HepG2 (cell line): Measurements from ENCODE around the gene AMN.

ENCODE experiments used
- FOSL1 ChIP-seq: sonication (generic); formaldehyde crosslinking; IDR thresholded peaks from 2 replicates; pipeline ENCODE4 v1.9.0; 2021; ENCODE audit warnings: missing genetic modification reagents, borderline replicate concordance
- NFIC ChIP-seq: IDR thresholded peaks from 2 replicates; pipeline ENCODE4 v1.6.1; 2012; ENCODE audit warnings: mild to moderate bottlenecking, low read length, inconsistent platforms
- POLR2A ChIP-seq, 2 experiments: IDR thresholded peaks; 2 replicates each; pipeline ENCODE4 v1.6.1; 2011; ENCODE audit warnings: low read depth in 2 of 2, low read length in 2 of 2, mild to moderate bottlenecking in 1 of 2, moderate library complexity in 1 of 2; ENCODE audit not compliant: insufficient read depth in 1 of 2
- REST ChIP-seq, 2 experiments: IDR thresholded peaks; 2 replicates each; pipeline ENCODE4 v1.6.1; 2011 to 2012; ENCODE audit warnings: low read length in 2 of 2, borderline replicate concordance in 1 of 2, low read depth in 1 of 2, mild to moderate bottlenecking in 1 of 2, moderate library complexity in 1 of 2
- RFX1 ChIP-seq: fragments of 450-650 bp; IDR thresholded peaks from 2 replicates; pipeline ENCODE4 v1.6.1; 2017
- RXRA ChIP-seq: sonication (generic); formaldehyde crosslinking; IDR thresholded peaks from 2 replicates; pipeline ENCODE4 v1.5.1; 2020; ENCODE audit warnings: missing genetic modification reagents
- ZNF12 ChIP-seq: sonication (generic); formaldehyde crosslinking; IDR thresholded peaks from 2 replicates; pipeline ENCODE4 v1.5.0; 2020; ENCODE audit warnings: missing genetic modification reagents
- ZNF263 ChIP-seq: sonication (generic); formaldehyde crosslinking; IDR thresholded peaks from 2 replicates; pipeline ENCODE4 v1.4.0; 2020; ENCODE audit warnings: missing genetic modification reagents
- ZNF616 ChIP-seq: sonication (generic); formaldehyde crosslinking; IDR thresholded peaks from 2 replicates; pipeline ENCODE4 v1.5.0; 2020; ENCODE audit warnings: low read depth, mild to moderate bottlenecking, missing genetic modification reagents
- ZNF639 ChIP-seq: conservative IDR thresholded peaks from 2 replicates; pipeline ENCODE4 v1.6.1; 2018; ENCODE audit warnings: missing genetic modification reagents
- ZSCAN12 ChIP-seq: sonication (generic); formaldehyde crosslinking; IDR thresholded peaks from 2 replicates; pipeline ENCODE4 v1.9.0; 2021; ENCODE audit warnings: mild to moderate bottlenecking, missing genetic modification reagents
- TF ChIP-seq, protein P1 (sequence below): IDR thresholded peaks from 2 replicates; pipeline ENCODE4 v1.6.1; 2012; ENCODE audit warnings: inconsistent platforms
- TF ChIP-seq, protein P2 (sequence below): sonication (generic); formaldehyde crosslinking; IDR thresholded peaks from 2 replicates; pipeline ENCODE4 v1.8.1; 2023; ENCODE audit warnings: mild to moderate bottlenecking, inconsistent platforms, moderate library complexity, missing genetic modification reagents, borderline replicate concordance
- TF ChIP-seq, protein P3 (sequence below): sonication (generic); formaldehyde crosslinking; IDR thresholded peaks from 2 replicates; pipeline ENCODE4 v1.9.0; 2022; ENCODE audit warnings: low read depth, missing genetic modification reagents

- TF ChIP-seq NFIC = no peak
- no peak for TF ChIP-seq POLR2A (IDR thresholded peaks at IDR 0.05; ENCODE audit: insufficient read depth in 1 of 2, low read depth in 2 of 2, low read length in 2 of 2)
- TF ChIP-seq, protein P1, sequence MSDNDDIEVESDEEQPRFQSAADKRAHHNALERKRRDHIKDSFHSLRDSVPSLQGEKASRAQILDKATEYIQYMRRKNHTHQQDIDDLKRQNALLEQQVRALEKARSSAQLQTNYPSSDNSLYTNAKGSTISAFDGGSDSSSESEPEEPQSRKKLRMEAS = no peak
- no peak for TF ChIP-seq FOSL1 (CRISPR knock-in tag)
- TF ChIP-seq RFX1 = no peak
- no peak for TF ChIP-seq ZNF639 (CRISPR knock-in tag)
- TF ChIP-seq ZNF263 (CRISPR knock-in tag) = no peak
- TF ChIP-seq ZSCAN12 = no peak
- no peak for TF ChIP-seq RXRA (CRISPR knock-in tag)
- TF ChIP-seq ZNF12 (CRISPR knock-in tag) = no peak
- TF ChIP-seq, protein P2, sequence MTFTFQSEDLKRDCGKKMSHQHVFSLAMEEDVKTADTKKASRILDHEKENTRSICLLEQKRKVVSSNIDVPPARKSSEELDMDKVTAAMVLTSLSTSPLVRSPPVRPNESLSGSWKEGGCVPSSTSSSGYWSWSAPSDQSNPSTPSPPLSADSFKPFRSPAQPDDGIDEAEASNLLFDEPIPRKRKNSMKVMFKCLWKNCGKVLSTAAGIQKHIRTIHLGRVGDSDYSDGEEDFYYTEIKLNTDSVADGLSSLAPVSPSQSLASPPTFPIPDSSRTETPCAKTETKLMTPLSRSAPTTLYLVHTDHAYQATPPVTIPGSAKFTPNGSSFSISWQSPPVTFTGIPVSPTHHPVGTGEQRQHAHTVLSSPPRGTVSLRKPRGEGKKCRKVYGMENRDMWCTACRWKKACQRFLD (CRISPR knock-in tag) = no peak
- no peak for TF ChIP-seq ZNF616
- TF ChIP-seq REST (IDR thresholded peaks at IDR 0.05; ENCODE audit: borderline replicate concordance in 1 of 2, low read depth in 1 of 2, low read length in 2 of 2) = no peak
- TF ChIP-seq, protein P3, sequence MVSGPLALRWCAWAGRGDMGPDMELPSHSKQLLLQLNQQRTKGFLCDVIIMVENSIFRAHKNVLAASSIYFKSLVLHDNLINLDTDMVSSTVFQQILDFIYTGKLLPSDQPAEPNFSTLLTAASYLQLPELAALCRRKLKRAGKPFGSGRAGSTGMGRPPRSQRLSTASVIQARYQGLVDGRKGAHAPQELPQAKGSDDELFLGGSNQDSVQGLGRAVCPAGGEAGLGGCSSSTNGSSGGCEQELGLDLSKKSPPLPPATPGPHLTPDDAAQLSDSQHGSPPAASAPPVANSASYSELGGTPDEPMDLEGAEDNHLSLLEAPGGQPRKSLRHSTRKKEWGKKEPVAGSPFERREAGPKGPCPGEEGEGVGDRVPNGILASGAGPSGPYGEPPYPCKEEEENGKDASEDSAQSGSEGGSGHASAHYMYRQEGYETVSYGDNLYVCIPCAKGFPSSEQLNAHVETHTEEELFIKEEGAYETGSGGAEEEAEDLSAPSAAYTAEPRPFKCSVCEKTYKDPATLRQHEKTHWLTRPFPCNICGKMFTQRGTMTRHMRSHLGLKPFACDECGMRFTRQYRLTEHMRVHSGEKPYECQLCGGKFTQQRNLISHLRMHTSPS (CRISPR knock-in tag) = no peak
Measured at GRCh38 chr14:102902086-102902485, 20.4 kb upstream of the AMN start.
